ENCODE measurements around the gene SSTR3.
A peak's percentile ranks its signal among the peaks of the same experiment; 100 is the strongest.

- peak; percentile 83 for TF ChIP-seq CTCF (conservative IDR thresholded peaks at IDR 0.05; ENCODE audit: low read length)
- no peak for TF ChIP-seq EZH2phosphoT487 (IDR thresholded peaks at IDR 0.05; ENCODE audit: borderline replicate concordance, low read depth, low read length)
Measured at GRCh38 chr22:37199103-37199759, 13.0 kb downstream of the SSTR3 start.

Data from OCI-LY7 (cell line).